HG03565 (cell line): ENCODE measurements around the gene JPH3.
"Not testable (repeated sequence)": the region's sequence is repeated elsewhere in the genome, so short reads cannot be mapped to it uniquely, and the experiment has no call there.

ENCODE experiments used
- ATAC-seq: cut with Tn5 transposase; IDR thresholded peaks from one replicate; pipeline ENCODE4 v1.9.1; 2021; ENCODE audit warnings: mild to moderate bottlenecking, moderate library complexity; ENCODE audit not compliant: unreplicated experiment

The JPH3 gene

GRCh38 chr16:87572959-87573358, 29.3 kb upstream of the JPH3 start:
- ATAC-seq = no peak

DNA sequence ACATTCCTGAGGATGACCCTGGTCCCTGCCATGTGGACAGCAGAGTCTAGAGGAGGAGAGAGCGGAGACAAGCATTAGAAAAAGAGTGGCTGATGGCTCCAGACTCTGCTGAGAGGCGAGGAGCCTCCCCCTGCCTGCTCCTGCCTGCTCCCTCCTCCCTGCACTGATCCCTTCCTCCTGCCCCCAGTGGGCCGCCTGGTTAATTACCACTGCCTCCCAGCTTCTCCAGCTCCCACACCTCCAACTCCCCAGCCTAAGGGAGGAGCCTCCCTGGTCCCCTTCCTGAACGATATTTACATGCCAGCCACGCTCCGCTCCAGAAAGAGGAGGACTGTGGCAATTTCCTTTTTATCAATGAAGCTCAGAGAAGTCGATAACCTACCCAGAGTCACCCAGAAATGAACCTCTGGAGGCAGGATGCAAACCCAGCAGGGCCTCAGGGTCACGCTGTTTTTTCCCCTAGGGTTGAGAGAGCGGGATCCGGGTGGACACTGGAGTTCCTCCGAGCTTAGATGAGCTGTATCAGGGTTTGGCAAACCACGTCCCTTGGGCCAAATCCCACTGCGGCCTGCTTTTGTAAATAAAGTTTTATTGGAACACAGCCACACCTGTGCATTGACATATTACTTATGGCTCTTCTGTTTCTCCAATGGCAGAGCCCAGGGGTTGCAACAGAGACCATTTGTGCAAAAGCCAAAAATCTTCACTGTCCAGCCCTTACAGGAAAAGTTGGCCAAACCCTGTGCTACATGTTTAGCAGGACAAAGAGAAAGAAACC, 27.1 kb upstream of the JPH3 start:
- ATAC-seq = no peak

DNA sequence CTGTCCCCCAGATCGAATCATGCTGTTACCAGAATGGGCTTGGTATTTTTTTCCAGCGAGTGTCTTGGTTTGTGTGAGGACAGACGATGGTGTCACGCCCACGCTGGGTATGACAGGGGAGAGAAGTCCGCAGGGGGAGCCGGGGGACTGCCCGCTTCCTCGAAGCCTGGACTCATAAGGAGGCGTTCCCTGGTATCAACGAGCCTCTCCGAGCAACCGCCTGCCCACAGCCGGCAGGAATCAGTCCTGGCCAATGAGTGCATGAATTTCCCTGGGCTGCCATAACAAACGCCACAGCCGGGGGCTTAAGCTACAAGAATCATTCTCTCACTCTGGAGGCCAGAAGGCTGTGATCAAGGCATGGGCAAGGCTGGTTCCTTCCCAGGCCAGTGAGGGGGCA, 26.1 kb upstream of the JPH3 start:
- ATAC-seq = no peak

- not testable (repeated sequence) for ATAC-seq
Measured at GRCh38 chr16:87578142-87578930, 24.0 kb upstream of the JPH3 start.

DNA sequence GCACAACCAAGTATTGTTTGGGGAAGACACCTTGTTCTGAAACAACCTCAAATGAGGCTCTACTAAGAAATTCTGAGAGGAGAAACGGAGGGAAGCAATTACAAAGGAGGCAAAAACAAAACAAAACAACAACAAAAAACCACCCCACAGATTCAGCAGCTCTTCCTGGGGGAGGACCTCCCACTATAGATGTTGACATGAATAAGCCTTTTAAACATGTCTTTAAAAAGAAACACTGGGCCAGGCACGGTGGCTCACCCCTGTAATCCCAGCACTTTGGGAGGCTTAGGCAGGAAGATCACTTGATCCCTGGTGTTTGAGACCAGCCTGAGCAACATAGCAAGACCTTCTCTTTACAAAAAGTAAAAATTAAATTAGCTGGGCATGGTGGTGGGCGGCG, 22.6 kb upstream of the JPH3 start:
- ATAC-seq = no peak

DNA sequence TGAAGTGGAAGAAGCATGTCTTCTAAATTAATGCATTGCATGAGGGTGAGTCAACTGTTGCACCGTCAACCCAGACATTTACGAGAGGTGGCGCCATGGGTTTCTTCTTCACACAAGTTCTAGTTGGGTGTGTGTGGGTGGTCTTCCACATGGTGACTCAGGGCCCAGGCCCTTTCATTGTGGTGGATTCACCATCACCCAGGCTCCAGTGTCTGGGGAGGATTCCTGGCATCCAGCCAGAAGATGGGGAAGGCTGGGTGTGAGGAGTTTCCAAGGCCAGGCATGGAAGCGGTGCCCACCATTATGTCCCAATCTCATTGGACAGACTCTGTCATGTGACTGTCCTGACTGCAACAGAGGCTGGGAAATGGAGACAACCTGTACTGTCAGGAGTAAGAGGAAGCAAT, 21.4 kb upstream of the JPH3 start:
- ATAC-seq = no peak

GRCh38 chr16:87581857-87582215, 20.5 kb upstream of the JPH3 start:
- ATAC-seq = no peak

DNA sequence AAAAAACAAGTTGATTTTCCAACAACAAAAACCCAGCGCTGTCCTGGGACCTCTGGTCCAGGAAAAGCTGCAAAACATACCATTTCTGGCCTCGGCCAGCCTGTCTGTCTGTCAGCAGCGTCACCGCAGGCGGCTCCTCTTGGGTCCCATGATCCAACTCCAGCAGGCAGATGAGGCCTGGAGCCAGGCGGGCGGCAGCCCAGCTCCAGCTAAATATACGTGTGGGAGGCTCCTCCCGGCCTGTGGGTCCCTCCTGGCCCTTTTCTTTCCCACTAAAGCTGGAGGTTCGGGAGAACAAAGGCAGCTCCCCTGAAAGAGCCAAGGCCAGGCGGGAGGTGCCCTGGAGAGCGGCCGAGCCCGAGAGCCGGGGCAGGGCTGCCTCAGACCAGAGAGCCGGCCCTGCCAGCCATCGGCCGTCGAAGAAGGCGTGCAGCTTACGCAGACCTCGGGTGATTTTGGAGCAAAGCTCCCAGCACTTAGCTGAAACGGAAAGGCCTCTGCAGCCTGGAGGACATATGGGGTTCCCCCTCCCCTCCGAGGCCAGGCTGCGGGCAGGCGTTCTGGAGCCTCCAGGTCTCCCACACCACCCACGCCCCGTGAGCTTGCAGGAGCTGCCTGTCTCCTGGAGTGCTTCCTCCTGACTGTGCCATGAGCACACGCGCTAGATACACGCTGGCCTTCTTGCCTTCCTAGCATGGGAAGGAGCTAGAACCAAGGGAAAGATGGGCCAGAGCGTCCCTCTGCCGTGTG, 19.9 kb upstream of the JPH3 start:
- ATAC-seq = no peak

DNA sequence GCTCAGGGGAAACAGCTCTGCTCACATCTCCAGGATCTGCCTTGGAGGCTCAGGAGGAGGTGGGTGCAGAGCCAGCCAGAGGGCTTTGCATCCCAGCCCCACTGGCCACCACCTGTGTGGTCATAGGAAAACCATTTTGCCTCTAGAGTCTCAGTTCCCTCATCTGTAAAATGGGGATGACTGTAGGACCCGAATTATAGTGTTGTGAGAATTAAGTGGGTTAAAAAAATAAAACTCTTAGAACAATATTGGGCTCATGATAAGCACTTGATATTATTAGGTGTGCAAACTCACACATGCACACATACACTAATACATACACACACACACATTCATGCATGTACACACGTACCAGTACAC, 19.4 kb upstream of the JPH3 start:
- no peak for ATAC-seq

DNA sequence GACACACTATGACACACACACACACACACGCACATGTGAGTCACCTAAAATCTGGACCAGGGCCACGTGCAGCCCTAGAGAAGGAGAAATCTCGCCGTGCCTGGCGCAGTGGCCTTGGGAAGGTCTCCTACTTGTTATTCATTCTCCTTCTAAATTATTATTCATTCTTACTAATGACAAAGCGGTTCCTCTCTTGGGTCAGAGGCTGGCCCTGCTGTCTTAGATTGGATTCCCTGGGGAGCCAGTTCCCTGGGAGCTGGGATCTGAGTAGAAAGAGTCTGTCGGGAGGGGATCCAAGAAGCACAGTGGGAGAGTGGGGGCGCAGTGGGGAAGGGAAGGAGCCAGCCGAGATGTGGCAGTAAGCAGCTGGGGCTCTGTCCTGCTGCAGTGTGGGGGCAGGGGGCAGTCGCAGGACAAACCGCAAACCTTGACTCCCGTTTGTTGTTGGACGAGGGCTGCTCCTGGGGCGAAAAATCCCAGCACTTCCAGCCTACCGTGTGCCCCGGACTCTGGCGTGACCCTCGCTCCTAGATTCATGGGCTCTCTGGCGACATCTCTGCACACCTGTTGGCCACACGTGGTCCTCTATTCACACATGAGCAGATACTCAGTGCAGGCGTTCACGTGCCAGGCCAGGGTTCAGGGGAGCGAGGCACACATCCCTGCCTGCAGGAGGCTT, 18.7 kb upstream of the JPH3 start:
- ATAC-seq = no peak

DNA sequence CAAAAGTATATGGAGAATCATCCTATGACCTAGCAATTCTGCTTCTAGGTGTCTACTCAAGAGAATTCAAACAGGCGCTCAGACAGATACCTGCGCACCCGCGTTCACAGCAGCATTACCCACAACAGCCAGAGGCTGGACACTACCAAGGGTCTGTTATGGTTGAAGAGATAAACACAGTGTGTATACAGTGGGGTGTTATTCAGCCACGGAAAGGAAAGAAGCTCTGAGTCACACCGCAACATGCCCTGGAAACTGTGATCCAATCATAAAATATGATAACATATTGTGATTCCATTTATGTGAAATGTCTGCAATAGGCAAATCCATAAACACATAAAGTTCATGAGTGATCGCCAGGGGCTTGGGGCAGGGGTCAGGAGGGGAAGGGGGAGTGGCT, 18.0 kb upstream of the JPH3 start:
- ATAC-seq = no peak

DNA sequence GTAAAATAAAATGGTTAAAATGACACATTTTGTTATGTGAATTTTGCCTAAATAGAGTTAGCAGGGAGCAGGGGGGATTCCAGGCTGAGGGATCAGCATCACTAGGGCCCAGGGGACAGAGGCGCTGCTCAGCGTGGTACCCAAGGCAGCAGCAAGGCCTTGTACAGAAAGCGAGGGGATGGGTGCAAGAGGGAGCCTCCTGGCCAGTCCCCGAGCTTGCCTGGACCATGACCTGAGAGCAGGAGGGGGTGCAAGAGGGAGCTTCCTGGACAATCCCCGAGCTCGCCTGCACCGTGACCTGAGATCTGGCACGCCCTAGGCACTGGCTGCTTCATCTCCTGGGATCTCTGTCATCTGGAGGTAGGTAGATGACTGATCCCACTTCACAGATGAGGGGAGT, 17.3 kb upstream of the JPH3 start:
- ATAC-seq = no peak

DNA sequence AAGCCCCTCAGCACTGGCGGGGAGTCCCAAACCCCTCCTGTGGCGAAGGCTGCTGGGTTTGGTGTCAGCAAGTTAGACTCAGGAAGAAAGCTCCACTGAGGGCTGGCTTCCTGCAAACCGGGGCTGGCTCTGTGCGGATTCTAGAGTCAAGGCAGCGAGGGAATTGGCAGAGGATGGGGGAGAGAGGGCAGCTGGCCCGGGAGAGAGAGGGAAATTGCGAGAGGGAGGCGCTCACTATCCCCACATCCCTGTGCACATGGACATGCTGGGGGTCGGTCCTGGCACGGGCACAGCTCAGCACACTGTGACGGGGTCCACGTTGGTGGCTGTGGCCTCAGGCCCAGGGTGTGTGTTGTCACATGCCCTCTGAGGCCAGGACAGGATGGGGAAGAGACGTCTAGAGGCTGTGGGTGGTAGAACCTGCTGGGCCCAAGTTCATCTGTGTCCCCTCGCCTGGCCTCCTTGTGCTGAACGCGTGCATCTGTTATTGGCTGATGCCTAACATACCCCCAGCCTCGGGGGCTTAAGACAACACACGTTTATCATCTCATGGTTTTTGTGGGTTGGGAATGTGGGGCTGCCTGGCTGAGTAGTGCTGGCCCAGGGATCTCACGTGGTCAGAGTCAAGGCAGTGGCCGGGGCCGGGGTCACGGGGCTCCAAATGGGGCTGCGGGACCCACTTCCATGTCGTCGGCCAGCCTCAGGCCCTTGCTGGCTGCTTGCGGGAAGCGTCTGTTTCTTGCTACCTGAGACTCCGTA, 16.7 kb upstream of the JPH3 start:
- ATAC-seq = no peak

DNA sequence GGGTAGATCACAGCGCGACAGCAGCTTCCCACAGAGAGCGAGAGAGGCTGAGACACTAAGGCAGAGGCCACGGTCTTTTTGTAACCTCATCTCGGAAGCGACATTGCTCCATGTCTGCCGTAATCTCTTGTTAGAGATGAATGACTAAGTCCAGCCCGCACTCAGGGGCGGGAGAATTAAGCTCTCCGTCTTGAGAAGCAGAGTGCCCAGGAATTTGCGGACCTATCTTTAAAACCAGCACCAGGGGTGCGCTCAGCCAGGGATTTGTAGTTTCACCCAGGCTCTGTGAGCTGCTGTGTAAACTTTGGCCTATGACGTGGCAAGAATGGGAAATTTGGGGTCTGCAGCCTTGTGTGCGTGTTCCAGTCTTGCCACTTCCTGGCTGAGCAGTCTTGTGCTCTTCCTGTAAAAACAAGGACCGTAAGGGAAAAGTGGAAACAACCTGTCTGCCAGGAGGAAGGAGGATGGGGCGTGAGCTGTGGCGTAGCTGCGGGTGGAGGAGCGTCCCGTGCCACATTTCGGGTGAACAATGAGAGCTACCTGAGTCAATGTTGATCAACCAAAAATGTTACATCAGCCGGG, 16.0 kb upstream of the JPH3 start:
- ATAC-seq = no peak

- ATAC-seq = no peak
Measured at GRCh38 chr16:87587636-87588035, 14.7 kb upstream of the JPH3 start.

DNA sequence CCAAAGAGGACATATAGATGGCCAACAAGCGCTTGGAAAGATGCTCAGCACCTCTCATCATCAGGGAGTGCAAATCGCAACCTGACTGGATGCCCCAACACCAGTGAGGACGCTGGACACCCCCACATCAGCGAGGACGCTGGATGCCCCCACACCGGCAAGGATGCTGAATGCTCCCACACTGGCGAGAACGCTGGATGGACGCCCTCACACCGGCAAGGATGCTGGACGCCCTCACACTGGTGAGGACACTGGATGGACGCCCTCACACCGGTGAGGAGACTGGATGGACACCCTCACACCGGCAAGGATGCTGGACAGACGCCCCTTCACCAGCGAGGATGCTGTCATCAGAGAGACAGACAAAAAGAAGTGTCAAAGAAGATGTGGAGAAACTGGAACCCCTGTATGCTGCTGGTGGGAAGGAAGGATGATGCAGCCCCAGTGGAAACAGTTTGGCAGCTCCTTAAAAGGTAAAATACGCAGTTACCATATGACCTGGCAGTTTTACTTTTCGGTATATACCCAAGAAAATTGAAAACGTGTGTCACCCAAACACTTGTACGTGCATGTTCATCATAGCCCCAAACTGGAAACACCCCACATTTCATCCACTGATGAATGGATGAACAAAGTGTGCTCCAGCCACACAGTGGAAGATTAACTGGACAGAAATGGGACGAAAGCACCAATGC, 10.1 kb upstream of the JPH3 start:
- no peak for ATAC-seq

- no peak for ATAC-seq
Measured at GRCh38 chr16:87593710-87594258, 8.5 kb upstream of the JPH3 start.

GRCh38 chr16:87595712-87596111, 6.6 kb upstream of the JPH3 start:
- no peak for ATAC-seq

- ATAC-seq = no peak
Measured at GRCh38 chr16:87597324-87597830, 4.9 kb upstream of the JPH3 start.
